ENCODE results near the gene ADARB2.
"Not testable (repeated sequence)": the region's sequence is repeated elsewhere in the genome, so short reads cannot be mapped to it uniquely, and the experiment has no call there.

Gene ADARB2

GRCh38 chr10:1476455-1476803 lies 260.9 kb downstream of the ADARB2 start:
- no peak for DNase-seq

GRCh38 chr10:1475771-1476454 lies 261.4 kb downstream of the ADARB2 start:
- DNase-seq, result no peak

- DNase-seq, result no peak
Measured at GRCh38 chr10:1475098-1475591, 262.2 kb downstream of the ADARB2 start.

- no peak for DNase-seq
Measured at GRCh38 chr10:1474376-1475097, 262.8 kb downstream of the ADARB2 start.

- DNase-seq, result no peak
Measured at GRCh38 chr10:1473874-1474273, 263.5 kb downstream of the ADARB2 start.

GRCh38 chr10:1472178-1472958 lies 265.0 kb downstream of the ADARB2 start:
- no peak for DNase-seq

GRCh38 chr10:1468811-1469210 lies 268.5 kb downstream of the ADARB2 start:
- no peak for DNase-seq

- DNase-seq, result no peak
Measured at GRCh38 chr10:1467334-1468076, 269.8 kb downstream of the ADARB2 start.

- no peak for DNase-seq
Measured at GRCh38 chr10:1465993-1466764, 271.1 kb downstream of the ADARB2 start.

- DNase-seq, result no peak
Measured at GRCh38 chr10:1465418-1465911, 271.9 kb downstream of the ADARB2 start.

GRCh38 chr10:1464881-1465417 lies 272.4 kb downstream of the ADARB2 start:
- no peak for DNase-seq

GRCh38 chr10:1463971-1464370 lies 273.4 kb downstream of the ADARB2 start:
- DNase-seq, result not testable (repeated sequence)

- no peak for DNase-seq
Measured at GRCh38 chr10:1462994-1463633, 274.2 kb downstream of the ADARB2 start.

- DNase-seq, result no peak
Measured at GRCh38 chr10:1462521-1462920, 274.8 kb downstream of the ADARB2 start.

- no peak for DNase-seq
Measured at GRCh38 chr10:1462032-1462431, 275.3 kb downstream of the ADARB2 start.

- no peak for DNase-seq
Measured at GRCh38 chr10:1461016-1461415, 276.3 kb downstream of the ADARB2 start.

- DNase-seq, result not testable (repeated sequence)
Measured at GRCh38 chr10:1459664-1460063, 277.7 kb downstream of the ADARB2 start.

GRCh38 chr10:1454951-1455350 lies 282.4 kb downstream of the ADARB2 start:
- no peak for DNase-seq

- no peak for DNase-seq
Measured at GRCh38 chr10:1454428-1454827, 282.9 kb downstream of the ADARB2 start.

GRCh38 chr10:1452777-1453176 lies 284.5 kb downstream of the ADARB2 start:
- DNase-seq, result no peak

- no peak for DNase-seq
Measured at GRCh38 chr10:1451941-1452340, 285.4 kb downstream of the ADARB2 start.

Data from AML-193 (cell line).